HS-27A (cell line): ENCODE results near the gene SCT.

ENCODE experiments used
- DNase-seq: peaks from one replicate; pipeline ENCODE4 v3.0.0-alpha.2; 2012; ENCODE audit warnings: low read depth, missing footprints

The SCT gene

DNA sequence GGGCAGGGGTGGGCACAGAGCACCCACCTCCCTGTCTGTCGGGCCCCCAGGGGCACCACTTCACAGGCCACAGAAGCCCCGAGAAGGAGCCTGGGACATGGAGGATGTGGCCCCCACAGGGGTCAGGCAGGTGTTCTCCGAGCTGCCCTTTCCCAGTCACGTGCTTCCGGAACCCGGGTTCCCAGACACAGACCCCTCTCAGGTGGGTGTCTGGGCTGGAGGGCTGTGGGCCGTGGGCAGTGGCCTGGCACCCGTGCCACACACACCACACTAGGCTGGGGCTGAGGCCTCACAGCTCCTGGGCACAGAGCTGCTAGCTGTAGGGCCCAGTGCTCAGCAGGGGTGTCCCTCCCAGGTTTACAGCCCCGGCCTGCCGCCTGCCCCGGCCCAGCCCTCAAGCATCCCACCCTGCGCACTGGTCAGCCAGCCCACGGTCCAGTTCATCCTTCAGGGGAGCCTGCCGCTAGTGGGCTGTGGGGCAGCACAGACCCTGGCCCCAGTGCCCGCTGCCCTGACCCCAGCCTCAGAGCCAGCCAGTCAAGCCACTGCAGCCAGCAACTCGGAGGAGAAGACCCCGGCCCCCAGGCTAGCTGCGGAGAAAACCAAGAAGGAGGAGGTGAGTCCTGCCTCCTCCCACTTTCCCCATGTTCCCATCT lies 16.7 kb downstream of the SCT start:
- DNase-seq: no peak

GRCh38 chr11:609341-609811 lies 17.6 kb downstream of the SCT start:
- DNase-seq: no peak

GRCh38 chr11:608791-609251 lies 18.2 kb downstream of the SCT start:
- DNase-seq: no peak

- DNase-seq: no peak
Measured at GRCh38 chr11:607971-608659, 18.9 kb downstream of the SCT start.

GRCh38 chr11:607020-607780 lies 19.8 kb downstream of the SCT start:
- DNase-seq: no peak

- DNase-seq: no peak
Measured at GRCh38 chr11:606245-606644, 20.7 kb downstream of the SCT start.

DNA sequence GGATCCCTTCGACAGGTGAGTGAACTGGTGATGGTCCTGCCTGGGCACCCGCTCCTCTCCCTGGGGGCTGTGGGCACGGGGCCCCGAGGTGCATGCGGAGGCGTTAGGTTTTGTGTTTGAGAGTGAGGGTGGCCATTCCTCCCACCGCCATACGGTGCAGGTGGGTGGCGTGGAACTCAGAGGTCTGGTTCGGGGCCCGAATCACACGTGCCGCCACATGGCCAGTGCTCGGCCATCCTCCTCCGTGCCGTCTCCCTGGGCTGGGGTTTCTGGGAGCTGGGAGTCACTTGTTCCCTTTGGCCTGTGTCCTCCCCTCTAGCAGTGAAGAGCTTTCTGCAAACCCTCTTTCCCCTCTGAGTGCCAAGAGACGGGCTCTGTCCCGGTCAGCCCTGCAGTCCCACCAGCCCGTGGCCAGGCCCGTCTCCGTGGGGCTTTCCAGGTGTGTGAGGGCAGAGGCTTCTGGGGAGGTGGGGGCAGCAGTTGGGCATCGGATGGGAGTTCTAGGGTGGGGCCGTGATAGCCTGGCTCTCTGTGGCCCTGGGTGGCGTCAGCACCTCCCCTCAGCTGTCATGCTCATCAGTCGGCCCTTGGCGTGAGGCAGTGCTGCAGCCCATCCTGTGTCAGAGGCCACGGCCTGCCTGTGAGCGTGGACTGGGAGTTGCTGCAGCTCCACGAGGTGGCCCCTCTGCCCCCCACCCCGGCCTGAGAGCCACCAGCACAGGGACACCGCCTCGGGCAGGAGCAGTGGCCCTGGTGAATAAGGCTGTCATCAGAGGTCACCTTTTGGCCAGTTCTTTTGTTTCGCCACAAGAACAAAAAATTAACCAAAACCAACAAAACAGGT lies 21.5 kb downstream of the SCT start:
- DNase-seq: no peak

- no peak for DNase-seq
Measured at GRCh38 chr11:603154-603553, 23.8 kb downstream of the SCT start.

DNA sequence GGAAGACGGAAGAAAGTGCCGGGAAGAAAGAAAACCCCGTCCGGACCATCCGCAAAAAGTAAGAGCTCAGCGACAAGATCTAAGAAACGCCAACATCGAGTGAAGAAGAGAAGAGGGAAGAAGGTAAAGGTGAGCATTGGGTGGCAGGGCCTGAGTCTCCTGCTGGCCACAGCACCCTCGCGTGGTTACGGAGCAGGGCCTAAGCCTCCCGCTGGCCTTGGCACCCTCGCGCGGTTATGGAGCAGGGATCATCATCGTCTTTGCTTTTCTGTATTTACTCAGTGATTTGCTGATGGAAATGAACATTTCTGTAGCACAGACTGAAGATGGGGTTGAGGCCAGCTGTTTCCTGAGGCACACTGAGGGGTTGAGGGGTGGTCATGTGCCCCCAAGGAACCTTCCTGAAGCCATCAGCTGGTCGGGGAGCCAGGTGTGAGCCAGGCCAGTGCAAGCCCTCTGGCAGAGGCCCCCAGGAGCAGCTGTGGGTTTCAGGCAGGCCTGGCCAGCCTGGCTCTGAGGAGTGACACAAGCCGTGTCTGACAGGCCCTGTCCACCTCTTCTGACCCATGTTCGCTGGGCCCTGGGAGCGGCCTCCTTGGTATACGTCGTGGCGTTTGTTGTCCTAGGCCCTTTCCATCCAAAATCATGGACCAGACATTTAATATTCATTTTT lies 25.3 kb downstream of the SCT start:
- no peak for DNase-seq

- no peak for DNase-seq
Measured at GRCh38 chr11:598005-598680, 28.8 kb downstream of the SCT start.

- DNase-seq: no peak
Measured at GRCh38 chr11:597166-597725, 29.7 kb downstream of the SCT start.

GRCh38 chr11:596374-596773 lies 30.6 kb downstream of the SCT start:
- no peak for DNase-seq

DNA sequence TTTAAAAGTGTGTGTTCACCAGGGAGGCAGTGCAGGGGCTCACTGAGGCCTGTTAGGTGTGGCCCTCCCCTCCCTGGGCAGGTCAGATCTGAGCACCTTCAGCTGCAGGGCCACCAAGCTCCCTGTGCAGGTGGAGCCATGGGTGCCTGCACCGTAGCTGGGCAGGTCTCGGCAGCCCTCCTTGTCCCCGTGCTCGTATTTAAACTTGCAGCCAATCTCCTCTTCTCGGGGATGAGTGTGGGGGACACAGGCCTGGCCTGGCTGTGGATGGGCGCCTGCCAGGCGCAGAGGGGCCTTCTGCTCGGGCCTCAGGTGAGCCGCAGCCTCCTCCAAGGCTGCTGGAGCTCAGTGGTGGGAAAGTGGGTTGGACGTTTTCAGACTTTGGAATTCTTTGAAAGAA lies 31.6 kb downstream of the SCT start:
- DNase-seq: no peak

DNA sequence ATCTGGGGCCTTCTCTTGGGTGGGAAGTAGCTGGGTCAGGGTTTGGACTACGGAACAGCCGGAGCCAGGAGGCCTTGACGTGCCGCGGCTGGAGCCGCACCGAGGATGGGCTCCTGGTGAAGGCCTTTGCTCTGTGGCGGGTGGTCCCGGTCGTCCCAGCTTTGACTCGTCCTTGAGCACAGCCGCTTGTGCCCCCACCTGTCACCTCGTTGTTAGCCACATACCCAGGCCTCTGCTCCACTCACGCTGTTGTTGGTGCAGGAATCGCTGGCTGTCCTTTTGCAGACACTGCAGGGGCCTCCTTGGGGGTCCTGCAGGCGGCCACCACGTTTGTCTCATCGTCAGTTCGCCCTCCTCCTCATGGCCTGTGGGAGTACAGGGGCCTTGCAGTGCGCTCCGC lies 33.6 kb downstream of the SCT start:
- DNase-seq: no peak

DNA sequence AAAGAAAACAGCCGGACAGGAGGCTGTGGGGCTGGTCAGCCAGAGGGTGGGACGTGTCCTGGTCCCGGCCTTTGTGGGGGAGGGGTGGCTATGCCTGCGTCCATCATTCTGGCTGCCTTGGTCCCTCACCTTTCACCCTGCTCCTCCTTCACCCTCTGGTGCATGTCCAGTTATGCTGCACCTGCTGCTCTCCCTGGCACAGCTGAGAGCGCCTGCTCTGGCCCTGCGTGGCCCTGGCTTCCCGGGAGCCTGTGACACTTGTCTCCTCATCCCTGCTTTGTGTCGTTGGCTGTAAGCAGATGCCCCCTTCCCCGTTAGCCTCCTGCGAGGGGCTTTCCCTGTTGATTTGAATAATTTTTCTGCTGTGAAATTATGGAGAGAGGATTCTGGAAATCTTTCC lies 34.1 kb downstream of the SCT start:
- DNase-seq: no peak

DNA sequence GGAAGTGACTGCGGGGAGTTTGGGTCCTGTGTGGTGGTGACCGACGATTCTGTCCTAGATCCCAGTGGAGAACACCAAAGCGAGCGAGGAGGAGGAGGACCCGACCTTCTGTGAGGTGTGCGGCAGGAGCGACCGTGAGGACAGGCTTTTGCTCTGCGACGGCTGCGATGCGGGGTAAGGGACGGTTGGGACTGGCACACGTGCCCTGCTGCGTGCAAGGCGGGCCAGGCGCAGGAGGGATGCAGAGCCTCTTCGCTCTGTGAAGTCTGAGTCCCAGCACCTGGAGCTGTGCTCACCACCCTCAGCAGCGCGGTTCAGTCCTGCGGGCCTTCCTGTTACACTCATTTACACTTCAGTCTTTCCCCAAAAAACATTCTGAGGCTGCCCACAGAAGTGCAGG lies 34.5 kb downstream of the SCT start:
- DNase-seq: no peak

DNA sequence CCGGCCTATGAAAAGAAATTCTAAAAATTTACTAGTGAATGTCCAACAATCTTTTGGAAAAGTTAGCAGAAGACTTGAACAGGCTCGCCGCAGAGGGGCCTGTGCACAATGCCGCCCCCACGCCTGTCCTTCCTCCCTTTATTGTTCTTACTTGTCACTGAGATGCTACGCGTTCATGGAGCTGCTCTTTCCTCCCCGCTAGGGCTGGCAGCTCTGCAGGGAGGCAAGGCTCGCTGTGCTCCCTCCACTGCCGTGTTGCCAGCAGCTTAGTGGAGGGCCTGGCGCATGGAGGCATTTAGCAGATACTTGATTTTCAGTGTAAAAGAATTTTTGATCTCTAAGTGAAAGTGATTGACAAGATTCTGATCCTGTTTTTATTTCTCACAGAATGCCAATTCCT lies 36.0 kb downstream of the SCT start:
- DNase-seq: no peak

- no peak for DNase-seq
Measured at GRCh38 chr11:589798-590197, 37.2 kb downstream of the SCT start.

DNA sequence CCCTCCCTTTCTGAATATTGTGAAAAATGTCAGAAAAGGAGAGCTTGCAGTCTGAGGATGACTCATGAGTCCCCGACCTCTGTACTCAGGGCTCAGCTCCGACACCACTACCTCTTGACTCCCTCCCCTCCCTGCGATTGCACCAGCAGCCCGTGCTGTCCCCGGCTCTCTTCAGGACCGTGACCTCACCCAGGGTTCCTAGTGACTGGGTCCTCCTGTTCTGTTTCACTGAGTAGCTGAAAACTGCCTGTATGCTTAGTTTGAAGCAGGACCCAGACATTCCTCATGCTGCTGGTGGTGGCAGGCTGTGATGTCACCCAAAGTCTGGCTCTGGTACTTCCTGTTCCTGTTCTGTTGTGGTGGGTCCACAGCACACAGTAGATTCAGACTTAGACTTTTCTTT lies 39.0 kb downstream of the SCT start:
- no peak for DNase-seq

- DNase-seq: no peak
Measured at GRCh38 chr11:587546-587945, 39.4 kb downstream of the SCT start.
